PC-9 (cell line): ENCODE measurements around the gene JUNB. TPM values are rescaled to one million over a fixed set of nuclear protein-coding genes. Genes with fewer than 3 reads are reported as not detected.

ENCODE experiments used
- BruUV-seq: library from RNA; stranded (reverse); fragments of 400-500 nt; replicated peaks from 2 replicates; lab custom pipeline; 2021; lab: Mats Ljungman, UMichigan
- CTCF ChIA-PET: fragments of 300-600 bp; sonication (Branson Sonifier 250); formaldehyde crosslinking; loops from one replicate; lab custom pipeline; 2022; ENCODE audit warnings: antibody characterized with exemption; lab: Charles Lee
- POLR2A ChIA-PET: fragments of 300-600 bp; sonication (Branson Sonifier 250); formaldehyde crosslinking; loops from one replicate; lab custom pipeline; 2022; ENCODE audit warnings: antibody characterized with exemption; ENCODE audit not compliant: unreplicated experiment; lab: Charles Lee
- DNase-seq, 2 experiments: peaks; one replicate each; pipeline versions ENCODE4 v3.0.0 to v3.0.0-alpha.2; 2015 to 2022; ENCODE audit warnings: mixed read lengths in 1 of 2
- H2AFZ ChIP-seq: fragments of 200-600 bp; sonication (generic); 2 replicates; pipeline ENCODE4 v1.8.1; 2017; ENCODE audit warnings: antibody characterized with exemption
- H3F3A ChIP-seq: fragments of 200-600 bp; sonication (generic); 2 replicates; pipeline ENCODE4 v1.8.1; 2017; ENCODE audit warnings: antibody characterized with exemption, mild to moderate bottlenecking, low read depth; ENCODE audit not compliant: insufficient read depth
- H3K27ac ChIP-seq: fragments of 200-600 bp; sonication (generic); 2 replicates; pipeline ENCODE4 v1.6.1; 2016; ENCODE audit warnings: mixed run types
- H3K27me3 ChIP-seq: fragments of 200-600 bp; sonication (generic); 2 replicates; pipeline ENCODE4 v1.6.1; 2016; ENCODE audit warnings: low read depth, mixed run types; ENCODE audit not compliant: insufficient read depth
- H3K36me3 ChIP-seq: fragments of 200-600 bp; sonication (generic); 2 replicates; pipeline ENCODE4 v1.6.1; 2016; ENCODE audit warnings: low read depth, mixed run types
- H3K4me1 ChIP-seq: fragments of 200-600 bp; sonication (generic); replicated peaks from 2 replicates; pipeline ENCODE4 v1.6.1; 2016; ENCODE audit warnings: mixed run types; ENCODE audit not compliant: insufficient read depth
- H3K4me2 ChIP-seq: fragments of 200-600 bp; sonication (generic); 2 replicates; pipeline ENCODE4 v1.6.1; 2017; ENCODE audit warnings: mixed run types
- H3K4me3 ChIP-seq: fragments of 200-600 bp; sonication (generic); 2 replicates; pipeline ENCODE4 v1.6.1; 2016; ENCODE audit warnings: mixed run types
- H3K79me2 ChIP-seq: fragments of 200-600 bp; sonication (generic); 2 replicates; pipeline ENCODE4 v1.6.1; 2017; ENCODE audit warnings: low read depth, mixed run types
- H3K9me2 ChIP-seq: fragments of 200-600 bp; sonication (generic); 2 replicates; pipeline ENCODE4 v1.8.1; 2017; ENCODE audit warnings: mild to moderate bottlenecking; ENCODE audit not compliant: insufficient read depth
- H3K9me3 ChIP-seq: fragments of 200-600 bp; sonication (generic); 2 replicates; pipeline ENCODE4 v1.8.1; 2016; ENCODE audit warnings: low read depth; ENCODE audit not compliant: insufficient read depth
- H4K20me1 ChIP-seq: fragments of 200-600 bp; sonication (generic); 2 replicates; pipeline ENCODE4 v1.8.1; 2017; ENCODE audit not compliant: insufficient read depth
- EZH2 ChIP-seq: fragments of 200-600 bp; sonication (generic); IDR thresholded peaks from 2 replicates; pipeline ENCODE4 v1.8.0; 2017; ENCODE audit warnings: antibody characterized with exemption, low read depth
- intact Hi-C: fragments of 100-400 bp; cut with micrococcal nuclease; formaldehyde crosslinking; loops from one replicate; pipeline ENCODE4 v1.10.0; 2022; ENCODE audit not compliant: unreplicated experiment
- microRNA-seq: library from miRNA; unstranded; fragments of <30 nt; microRNA quantifications from one replicate; pipeline ENCODE4 v1.2.0, GENCODE V29; 2021; ENCODE audit warnings: borderline number of aligned reads, borderline replicate concordance
- total RNA-seq: library from RNA; stranded (reverse); gene quantifications from 2 replicates; pipeline ENCODE4 v1.2.3, GENCODE V29; 2021
- TF ChIP-seq, protein P1 (sequence below): fragments of 200-600 bp; sonication (generic); conservative IDR thresholded peaks from 2 replicates; pipeline ENCODE4 v1.6.1; 2017; ENCODE audit warnings: mixed run types, antibody characterized with exemption, mild to moderate bottlenecking, moderate library complexity

JUNB gene
- total RNA-seq, 1 experiment from 2014 or later, result 70.7 TPM

DNA sequence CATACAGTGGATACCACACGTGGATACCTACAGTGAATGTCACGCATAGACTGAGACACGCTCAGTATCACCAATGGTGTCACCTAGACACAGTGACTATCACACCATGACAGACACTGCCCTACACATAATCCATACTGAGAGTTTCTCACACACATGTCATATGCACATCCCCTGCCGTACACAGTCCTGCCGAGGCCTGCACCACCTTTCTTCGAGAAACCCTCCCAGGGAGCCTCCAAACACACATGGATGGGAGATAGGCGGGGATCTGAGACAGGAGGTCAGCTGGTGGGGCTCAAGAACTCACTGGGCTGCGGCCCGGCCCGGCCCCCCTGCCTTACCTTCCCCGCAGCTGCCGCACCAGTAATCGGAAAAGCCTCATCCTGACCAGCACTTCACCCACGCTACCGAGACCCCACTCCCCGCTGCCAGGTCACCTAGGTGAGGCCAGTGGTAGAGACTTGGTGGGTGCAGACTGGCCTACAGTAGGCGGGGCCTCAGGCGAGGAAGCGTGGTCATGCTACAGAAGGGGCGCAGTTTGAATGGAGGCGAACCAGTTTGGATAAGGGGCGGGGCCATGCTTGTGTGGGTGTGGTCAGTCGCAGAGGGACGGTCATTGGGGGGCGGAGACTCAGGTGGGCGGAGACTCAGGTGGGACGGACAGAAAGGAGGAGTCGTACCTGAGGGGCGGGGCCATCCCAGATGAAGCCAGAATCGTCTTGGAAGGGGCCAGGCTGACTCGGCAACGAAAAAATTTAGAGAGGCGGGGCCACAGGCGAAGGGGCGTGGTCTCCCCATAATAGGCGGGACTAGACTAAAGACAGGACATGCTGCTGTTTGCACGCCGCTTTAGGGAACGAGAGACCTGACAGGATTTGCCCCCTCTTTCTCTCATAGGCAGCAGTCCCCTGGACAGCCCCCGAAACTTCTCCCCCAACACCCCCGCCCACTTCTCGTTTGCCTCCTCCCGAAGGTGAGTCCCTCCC is 49.1 kb downstream of the JUNB start:
- Histone ChIP-seq H3K27ac (no peak overlapping the region), H3K79me2 (no peaks in the 10 kb centered on the region), H3K4me3 (peak overlapping the region; percentile 49; the same call in 1 of the 2 replicates), H3K4me2 (peak overlapping the region; percentile 78), H3K9me2 (no peaks in the 10 kb centered on the region), H3K36me3 (no peaks in the 10 kb centered on the region), H3F3A (peaks cover 41% of the 10 kb centered on the region), H4K20me1 (no peaks in the 10 kb centered on the region), H3K9me3 (no peaks in the 10 kb centered on the region), H3K27me3 (no peaks in the 10 kb centered on the region), H3K4me1 (peaks cover 13% of the 10 kb centered on the region), H2AFZ (peak overlapping the region; percentile 64; the same call in 1 of the 2 replicates)
- BruUV-seq, result no TSS peak
- CTCF ChIA-PET, result no interaction called here
- POLR2A ChIA-PET, result no interaction called here
- intact Hi-C loops, result loop anchor here (2.0 kb wide), 1 partner anchor 66 kb away; the partner anchor contains the start of gene HOOK2
- no peak for TF ChIP-seq EZH2
- TF ChIP-seq, protein P1, sequence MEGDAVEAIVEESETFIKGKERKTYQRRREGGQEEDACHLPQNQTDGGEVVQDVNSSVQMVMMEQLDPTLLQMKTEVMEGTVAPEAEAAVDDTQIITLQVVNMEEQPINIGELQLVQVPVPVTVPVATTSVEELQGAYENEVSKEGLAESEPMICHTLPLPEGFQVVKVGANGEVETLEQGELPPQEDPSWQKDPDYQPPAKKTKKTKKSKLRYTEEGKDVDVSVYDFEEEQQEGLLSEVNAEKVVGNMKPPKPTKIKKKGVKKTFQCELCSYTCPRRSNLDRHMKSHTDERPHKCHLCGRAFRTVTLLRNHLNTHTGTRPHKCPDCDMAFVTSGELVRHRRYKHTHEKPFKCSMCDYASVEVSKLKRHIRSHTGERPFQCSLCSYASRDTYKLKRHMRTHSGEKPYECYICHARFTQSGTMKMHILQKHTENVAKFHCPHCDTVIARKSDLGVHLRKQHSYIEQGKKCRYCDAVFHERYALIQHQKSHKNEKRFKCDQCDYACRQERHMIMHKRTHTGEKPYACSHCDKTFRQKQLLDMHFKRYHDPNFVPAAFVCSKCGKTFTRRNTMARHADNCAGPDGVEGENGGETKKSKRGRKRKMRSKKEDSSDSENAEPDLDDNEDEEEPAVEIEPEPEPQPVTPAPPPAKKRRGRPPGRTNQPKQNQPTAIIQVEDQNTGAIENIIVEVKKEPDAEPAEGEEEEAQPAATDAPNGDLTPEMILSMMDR, result no peak
- peak; percentile 85 to 97 for DNase-seq

DNA sequence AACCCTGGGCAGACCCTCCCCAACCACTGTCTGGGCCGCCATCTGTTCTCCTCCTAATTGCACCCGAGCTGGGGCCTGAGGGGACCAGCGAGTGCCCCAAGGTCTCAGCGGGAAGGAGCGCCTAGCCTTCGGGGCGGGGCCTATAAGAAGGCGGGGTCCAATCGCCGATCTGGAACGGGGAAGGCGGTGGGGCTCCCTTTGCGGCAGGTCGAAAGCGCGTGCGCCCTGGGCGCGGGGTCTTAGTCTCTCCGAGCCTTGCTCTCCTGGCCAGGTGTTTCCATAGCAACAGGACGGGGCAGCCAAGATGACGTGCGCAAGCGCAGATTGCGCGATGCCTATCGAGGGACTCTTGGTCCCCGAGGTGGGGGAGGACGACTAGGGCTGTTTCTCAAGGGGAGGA is 49.8 kb downstream of the JUNB start:
- BruUV-seq, result no TSS peak
- CTCF ChIA-PET, result no interaction called here
- H3K27me3 ChIP-seq, result no peaks in the 10 kb centered on the region
- H3K79me2 ChIP-seq, result no peaks in the 10 kb centered on the region
- H4K20me1 ChIP-seq, result no peaks in the 10 kb centered on the region
- peak overlapping the region; percentile 49; the same call in 1 of the 2 replicates for H3K4me3 ChIP-seq
- H3K36me3 ChIP-seq, result no peaks in the 10 kb centered on the region
- intact Hi-C loops, result loop anchor here (2.0 kb wide), 1 partner anchor 66 kb away; the partner anchor contains the start of gene HOOK2
- peak overlapping the region; percentile 78 for H3K4me2 ChIP-seq
- peaks cover 13% of the 10 kb centered on the region for H3K4me1 ChIP-seq
- H2AFZ ChIP-seq, result peak overlapping the region; percentile 64; the same call in 1 of the 2 replicates
- POLR2A ChIA-PET, result no interaction called here
- peaks cover 41% of the 10 kb centered on the region for H3F3A ChIP-seq
- H3K9me2 ChIP-seq, result no peaks in the 10 kb centered on the region
- no peaks in the 10 kb centered on the region for H3K9me3 ChIP-seq
- DNase-seq, result peak in 1 of 2 experiments; percentile 49
- TF ChIP-seq, protein P1, result no peak
- no peak for TF ChIP-seq EZH2
- H3K27ac ChIP-seq, result no peak overlapping the region

DNA sequence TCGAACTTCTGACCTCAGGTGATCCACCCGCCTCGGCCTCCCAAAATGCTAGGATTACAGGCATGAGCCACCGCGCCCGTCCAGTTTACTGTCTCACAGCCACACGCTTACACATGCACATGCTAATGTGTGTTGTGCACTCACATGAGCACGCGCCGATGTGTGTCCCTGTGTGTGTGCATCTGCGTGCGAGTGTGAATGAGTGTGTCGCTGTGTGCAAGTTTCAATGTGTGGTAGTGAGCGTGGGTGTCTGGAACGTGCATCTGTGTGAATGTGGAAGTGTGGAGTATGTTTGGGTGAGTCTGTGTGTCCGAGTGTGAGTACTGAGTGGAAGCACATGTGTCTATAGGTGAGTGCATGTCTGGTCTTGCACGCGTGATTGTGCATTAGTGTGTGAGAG is 51.2 kb downstream of the JUNB start:
- no peaks in the 10 kb centered on the region for H3K36me3 ChIP-seq
- ChIA-PET CTCF (interaction anchor here (0.6 kb wide), 1 partner anchor 76 kb away, joined by 4 read pairs; no protein-coding TSS in a partner anchor), POLR2A (no interaction called here)
- DNase-seq, result no peak
- intact Hi-C loops, result no loop called here
- no TSS peak for BruUV-seq
- no peaks in the 10 kb centered on the region for H3K9me3 ChIP-seq
- no peak overlapping the region for H3K27ac ChIP-seq
- no peak overlapping the region for H3K4me2 ChIP-seq
- no peak overlapping the region for H3K4me3 ChIP-seq
- no peaks in the 10 kb centered on the region for H4K20me1 ChIP-seq
- no peak overlapping the region for H2AFZ ChIP-seq
- H3K79me2 ChIP-seq, result no peaks in the 10 kb centered on the region
- peaks cover 38% of the 10 kb centered on the region for H3F3A ChIP-seq
- TF ChIP-seq EZH2, result no peak
- TF ChIP-seq, protein P1, result no peak
- H3K4me1 ChIP-seq, result peaks cover 16% of the 10 kb centered on the region
- H3K27me3 ChIP-seq, result no peaks in the 10 kb centered on the region
- H3K9me2 ChIP-seq, result no peaks in the 10 kb centered on the region

Small RNA genes within 50 kb of the gene (microRNA-seq; reads per million reads assigned to microRNA genes)
- gene MIR5684, result not detected

Other genes with a start within 250 kb of the JUNB start
- gene ZNF564, start 240.0 kb upstream of the JUNB start, total RNA-seq, result 8.3 and 14.8 TPM in 2 replicates
- gene ZNF490, start 180.7 kb upstream of the JUNB start, total RNA-seq, result 7.5 and 8.9 TPM in 2 replicates
- gene ZNF791, start 180.6 kb upstream of the JUNB start, total RNA-seq, result 22.4 and 27.7 TPM in 2 replicates
- gene MAN2B1, start 124.7 kb upstream of the JUNB start, total RNA-seq, result 41.5 and 48.2 TPM in 2 replicates
- 12.9 and 21.2 TPM in 2 replicates for gene WDR83, start 124.7 kb upstream of the JUNB start, total RNA-seq
- 106 and 121 TPM in 2 replicates for gene DHPS, start 109.6 kb upstream of the JUNB start, total RNA-seq
- not detected in 2 replicates for gene GNG14, start 103.5 kb upstream of the JUNB start, total RNA-seq
- 21.0 and 21.9 TPM in 2 replicates for gene FBXW9, start 94.9 kb upstream of the JUNB start, total RNA-seq
- 67.4 and 77.5 TPM in 2 replicates for gene TNPO2, start 67.6 kb upstream of the JUNB start, total RNA-seq
- gene TRIR, start 56.8 kb upstream of the JUNB start, total RNA-seq, result 173 and 194 TPM in 2 replicates
- 72.8 and 81.9 TPM in 2 replicates for gene GET3, start 54.0 kb upstream of the JUNB start, total RNA-seq
- not detected in 2 replicates for gene BEST2, start 39.7 kb upstream of the JUNB start, total RNA-seq
- 109 and 127 TPM in 2 replicates for gene HOOK2, start 15.9 kb upstream of the JUNB start, total RNA-seq
- 268 and 271 TPM in 2 replicates for gene PRDX2, start 10.3 kb downstream of the JUNB start, total RNA-seq
- 28.8 and 30.0 TPM in 2 replicates for gene THSD8, start 10.6 kb downstream of the JUNB start, total RNA-seq
- gene RNASEH2A, start 15.1 kb downstream of the JUNB start, total RNA-seq, result 38.6 and 60.4 TPM in 2 replicates
- 0.78 and 1.0 TPM in 2 replicates for gene RTBDN, start 43.1 kb downstream of the JUNB start, total RNA-seq
- 11.4 and 11.9 TPM in 2 replicates for gene MAST1, start 47.0 kb downstream of the JUNB start, total RNA-seq
- 68.4 and 81.0 TPM in 2 replicates for gene DNASE2, start 90.0 kb downstream of the JUNB start, total RNA-seq
- gene KLF1, start 95.7 kb downstream of the JUNB start, total RNA-seq, result 0.22 and 0.25 TPM in 2 replicates
- 23.2 and 27.8 TPM in 2 replicates for gene GCDH, start 99.7 kb downstream of the JUNB start, total RNA-seq
- gene SYCE2, start 127.8 kb downstream of the JUNB start, total RNA-seq, result 2.1 and 2.6 TPM in 2 replicates
- gene FARSA, start 142.2 kb downstream of the JUNB start, total RNA-seq, result 53.7 and 76.5 TPM in 2 replicates
- gene CALR, start 147.1 kb downstream of the JUNB start, total RNA-seq, result 606 and 727 TPM in 2 replicates
- gene RAD23A, start 154.4 kb downstream of the JUNB start, total RNA-seq, result 186 and 187 TPM in 2 replicates
- gene GADD45GIP1, start 165.7 kb downstream of the JUNB start, total RNA-seq, result 29.1 and 32.5 TPM in 2 replicates
- 0.20 and 0.28 TPM in 2 replicates for gene DAND5, start 178.1 kb downstream of the JUNB start, total RNA-seq
- gene NFIX, start 204.0 kb downstream of the JUNB start, total RNA-seq, result 19.7 and 24.2 TPM in 2 replicates